C4-2B (cell line): ENCODE measurements around the gene LMAN2.

Experiments used
- H3K27ac ChIP-seq: fragments of 450-650 bp; 2 replicates; pipeline ENCODE4 v1.5.1; 2017
- CTCF ChIP-seq: fragments of 450-650 bp; conservative IDR thresholded peaks from 2 replicates; pipeline ENCODE4 v1.5.1; 2017; ENCODE audit warnings: mild to moderate bottlenecking
- ZFX ChIP-seq: fragments of 450-650 bp; IDR thresholded peaks from 2 replicates; pipeline ENCODE4 v1.6.1; 2017

Gene LMAN2

GRCh38 chr5:177393206-177393765 lies 41.8 kb upstream of the LMAN2 start:
- no peak overlapping the region for H3K27ac ChIP-seq
- TF ChIP-seq ZFX (no peak), CTCF (no peak)

- H3K27ac ChIP-seq = no peak overlapping the region
- TF ChIP-seq ZFX = no peak
- TF ChIP-seq CTCF = no peak
These were observed 41.3 kb upstream of the LMAN2 start for GRCh38 chr5:177392765-177393164.

- peak overlapping the region; percentile 56 for H3K27ac ChIP-seq
- TF ChIP-seq ZFX = no peak
- TF ChIP-seq CTCF = peak; percentile 98
These were observed 39.2 kb upstream of the LMAN2 start for GRCh38 chr5:177390363-177391300.

- H3K27ac ChIP-seq = peak overlapping the region; percentile 56
- TF ChIP-seq CTCF (no peak), ZFX (peak; percentile 34; the same call in 1 of the 2 replicates)
These were observed 38.0 kb upstream of the LMAN2 start for GRCh38 chr5:177389241-177390169.

GRCh38 chr5:177388521-177389052 lies 37.1 kb upstream of the LMAN2 start:
- no peak for TF ChIP-seq ZFX
- no peak for TF ChIP-seq CTCF
- 0 out of 2 replicates have a peak overlapping the region, but pooled peaks have one; percentile 56 for H3K27ac ChIP-seq

- TF ChIP-seq ZFX (no peak), CTCF (no peak)
- no peak overlapping the region for H3K27ac ChIP-seq
These were observed 35.9 kb upstream of the LMAN2 start for GRCh38 chr5:177387405-177387804.
